Colonic mucosa (tissue), 4 donors: ENCODE data around the gene PDLIM4. TPM values are rescaled to one million over a fixed set of nuclear protein-coding genes. Genes with fewer than 3 reads are reported as not detected.
A peak's percentile ranks its signal among the peaks of the same experiment; 100 is the strongest.

ENCODE experiments used
- DNase-seq: peaks from one replicate; pipeline ENCODE4 v3.0.0-alpha.2; 2020
- H3K27ac ChIP-seq: fragments of 200-600 bp; one replicate; pipeline ENCODE4 v1.8.0; 2021
- H3K27me3 ChIP-seq: fragments of 200-600 bp; one replicate; pipeline ENCODE4 v1.8.0; 2021
- H3K36me3 ChIP-seq: fragments of 200-600 bp; one replicate; pipeline ENCODE4 v1.8.0; 2021
- H3K4me1 ChIP-seq: fragments of 200-600 bp; one replicate; pipeline ENCODE4 v1.8.0; 2021; ENCODE audit warnings: mild to moderate bottlenecking
- H3K4me3 ChIP-seq: fragments of 200-600 bp; one replicate; pipeline ENCODE4 v1.8.0; 2021
- H3K9ac ChIP-seq, 2 donors: one replicate each; pipeline ENCODE4 v1.7.0; 2013; ENCODE audit warnings: control low read depth in 2 of 2, low read depth in 2 of 2, low read length in 2 of 2
- H3K9me3 ChIP-seq: fragments of 200-600 bp; one replicate; pipeline ENCODE4 v1.8.0; 2021
- intact Hi-C: fragments of 100-400 bp; cut with DNase I; formaldehyde crosslinking; loops from one replicate; pipeline ENCODE4 v1.14.1; 2022
- total RNA-seq, 2 donors: library from RNA; stranded (reverse); fragmentation: NEBNext Ultra II Directional in 1 of 2; extraction: Animal tissue kit (Norgen Biotek cat#: 25700) in 1 of 2; gene quantifications; one replicate each; pipeline ENCODE4 v1.2.1, GENCODE V29; 2021
- TF ChIP-seq, protein P1 (sequence below): fragments of 200-600 bp; IDR thresholded peaks from one replicate; pipeline ENCODE4 v1.8.0; 2022; ENCODE audit warnings: antibody characterized with exemption, mild to moderate bottlenecking
- donor health status: healthy.
- donor health status: DM: no; HTN: no; CAD: no.
- donor health status: DM: no; HTN: no; CAD: no.

Gene PDLIM4, protein sequence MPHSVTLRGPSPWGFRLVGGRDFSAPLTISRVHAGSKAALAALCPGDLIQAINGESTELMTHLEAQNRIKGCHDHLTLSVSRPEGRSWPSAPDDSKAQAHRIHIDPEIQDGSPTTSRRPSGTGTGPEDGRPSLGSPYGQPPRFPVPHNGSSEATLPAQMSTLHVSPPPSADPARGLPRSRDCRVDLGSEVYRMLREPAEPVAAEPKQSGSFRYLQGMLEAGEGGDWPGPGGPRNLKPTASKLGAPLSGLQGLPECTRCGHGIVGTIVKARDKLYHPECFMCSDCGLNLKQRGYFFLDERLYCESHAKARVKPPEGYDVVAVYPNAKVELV
- 10 to 100 TPM in 1 of 2 donors, 1 to 10 TPM in 1; 2.3 to 14.3 TPM for total RNA-seq

DNA sequence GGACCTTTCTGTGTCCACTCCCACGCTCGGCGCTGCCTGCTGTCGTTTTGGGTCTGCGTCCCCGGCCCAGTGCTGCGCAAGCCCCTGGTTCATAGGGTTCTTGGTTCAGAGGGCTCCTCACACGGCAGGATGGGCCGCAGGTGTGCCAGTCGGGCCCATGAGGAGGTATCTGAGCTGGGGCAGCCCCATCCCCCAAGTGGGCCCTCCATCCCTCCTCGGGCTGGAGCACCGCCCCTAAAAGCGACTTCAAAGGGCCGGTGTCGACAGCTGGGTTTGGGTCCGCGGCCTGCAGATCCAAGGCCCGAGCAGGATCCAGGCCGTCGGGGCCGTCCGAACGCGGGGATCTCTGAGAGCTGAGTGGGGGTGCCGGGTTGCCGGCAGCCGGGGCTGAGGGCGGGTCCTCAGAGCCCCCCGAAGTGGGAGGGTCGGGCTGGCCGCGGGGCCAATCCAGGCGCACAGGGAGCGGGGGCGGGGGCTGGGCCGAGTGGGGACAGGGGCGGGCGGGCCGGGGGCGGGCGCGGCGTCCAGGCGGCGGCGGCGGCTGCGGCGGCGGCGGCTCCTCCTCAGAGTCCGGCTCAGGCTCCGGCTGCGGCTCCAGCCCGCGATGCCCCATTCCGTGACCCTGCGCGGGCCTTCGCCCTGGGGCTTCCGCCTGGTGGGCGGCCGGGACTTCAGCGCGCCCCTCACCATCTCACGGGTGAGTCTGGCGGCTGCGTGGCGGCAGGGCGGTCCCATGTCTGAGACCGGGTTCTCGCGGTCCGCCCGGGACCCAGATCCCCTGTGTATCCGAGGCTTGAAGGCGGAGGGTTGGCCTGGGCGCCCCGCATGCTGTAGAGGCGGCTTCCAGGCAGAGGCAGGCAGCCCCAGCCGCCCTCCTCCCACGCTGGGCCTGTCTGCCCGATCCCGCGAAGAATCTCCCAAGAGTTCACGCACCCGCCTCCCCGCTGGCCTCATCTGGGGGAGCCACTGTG lies at the start of gene PDLIM4:
PDLIM4 (plus strand) TSS at position 566 of the 971 bp plus-strand sequence; CDS start at position 605, 39 bp downstream.
- DNase-seq = peak; percentile 23
- Histone ChIP-seq H3K9me3 (no peaks in the 10 kb centered on the region), H3K36me3 (no peaks in the 10 kb centered on the region), H3K27me3 (no peaks in the 10 kb centered on the region), H3K4me3 (peak within 1 kb of the TSS; percentile 40), H3K9ac (peak within 1 kb of the TSS; percentile 69 to 73), H3K4me1 (no peaks in the 10 kb centered on the region), H3K27ac (peak within 1 kb of the TSS; percentile 83)
- TF ChIP-seq, protein P1, sequence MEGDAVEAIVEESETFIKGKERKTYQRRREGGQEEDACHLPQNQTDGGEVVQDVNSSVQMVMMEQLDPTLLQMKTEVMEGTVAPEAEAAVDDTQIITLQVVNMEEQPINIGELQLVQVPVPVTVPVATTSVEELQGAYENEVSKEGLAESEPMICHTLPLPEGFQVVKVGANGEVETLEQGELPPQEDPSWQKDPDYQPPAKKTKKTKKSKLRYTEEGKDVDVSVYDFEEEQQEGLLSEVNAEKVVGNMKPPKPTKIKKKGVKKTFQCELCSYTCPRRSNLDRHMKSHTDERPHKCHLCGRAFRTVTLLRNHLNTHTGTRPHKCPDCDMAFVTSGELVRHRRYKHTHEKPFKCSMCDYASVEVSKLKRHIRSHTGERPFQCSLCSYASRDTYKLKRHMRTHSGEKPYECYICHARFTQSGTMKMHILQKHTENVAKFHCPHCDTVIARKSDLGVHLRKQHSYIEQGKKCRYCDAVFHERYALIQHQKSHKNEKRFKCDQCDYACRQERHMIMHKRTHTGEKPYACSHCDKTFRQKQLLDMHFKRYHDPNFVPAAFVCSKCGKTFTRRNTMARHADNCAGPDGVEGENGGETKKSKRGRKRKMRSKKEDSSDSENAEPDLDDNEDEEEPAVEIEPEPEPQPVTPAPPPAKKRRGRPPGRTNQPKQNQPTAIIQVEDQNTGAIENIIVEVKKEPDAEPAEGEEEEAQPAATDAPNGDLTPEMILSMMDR = no peak
- intact Hi-C loops = no loop called here

DNA sequence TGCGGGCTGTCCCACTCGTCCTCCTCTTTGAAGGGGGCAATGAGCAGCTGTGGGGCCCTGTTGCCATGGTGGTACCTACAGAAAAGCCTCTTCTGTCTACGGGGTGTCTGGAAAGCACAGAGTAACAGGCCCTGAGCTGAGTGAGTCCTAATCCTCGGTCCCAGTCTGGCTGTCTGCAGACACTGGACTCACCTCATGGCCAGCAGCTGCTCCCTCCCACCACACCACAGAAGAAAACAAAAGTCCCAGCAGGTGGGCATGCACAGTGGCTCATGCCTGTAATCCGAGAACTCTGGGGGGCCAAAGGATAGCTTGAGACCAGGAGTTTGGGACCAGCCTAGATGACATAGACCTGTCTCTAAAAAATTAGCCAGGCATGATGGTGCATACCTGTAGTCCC lies 49.7 kb upstream of the PDLIM4 start:
- no peak for DNase-seq
- H3K4me3 ChIP-seq = no peak overlapping the region
- TF ChIP-seq, protein P1 = no peak
- no peaks in the 10 kb centered on the region for H3K27me3 ChIP-seq
- no peak overlapping the region for H3K9ac ChIP-seq
- intact Hi-C loops = no loop called here
- H3K36me3 ChIP-seq = no peaks in the 10 kb centered on the region
- H3K27ac ChIP-seq = no peak overlapping the region
- no peaks in the 10 kb centered on the region for H3K4me1 ChIP-seq
- no peaks in the 10 kb centered on the region for H3K9me3 ChIP-seq

DNA sequence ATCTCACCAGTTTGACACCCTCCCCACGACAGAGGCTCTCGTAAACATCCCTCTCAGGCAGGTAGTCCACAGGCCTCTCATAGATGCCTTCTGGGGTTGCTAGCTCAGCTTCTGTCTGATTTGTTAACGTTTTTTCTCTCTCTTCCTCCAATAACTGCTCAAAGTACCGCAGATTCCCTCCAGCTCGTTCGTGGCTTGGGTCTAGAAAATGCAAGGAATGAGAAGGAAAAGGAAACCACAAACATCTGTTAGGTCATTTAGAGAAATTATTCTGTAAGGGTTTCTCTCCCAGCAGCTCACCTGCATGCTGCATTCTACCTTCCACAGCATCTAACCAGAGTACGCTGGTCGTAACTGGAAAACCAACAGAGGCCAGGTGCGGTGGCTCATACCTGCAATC lies 48.4 kb upstream of the PDLIM4 start:
- Histone ChIP-seq H3K27ac (no peak overlapping the region), H3K36me3 (no peaks in the 10 kb centered on the region), H3K9ac (no peak overlapping the region), H3K4me1 (no peaks in the 10 kb centered on the region), H3K4me3 (no peak overlapping the region), H3K27me3 (no peaks in the 10 kb centered on the region), H3K9me3 (no peaks in the 10 kb centered on the region)
- intact Hi-C loops = no loop called here
- DNase-seq = no peak
- TF ChIP-seq, protein P1 = no peak

DNA sequence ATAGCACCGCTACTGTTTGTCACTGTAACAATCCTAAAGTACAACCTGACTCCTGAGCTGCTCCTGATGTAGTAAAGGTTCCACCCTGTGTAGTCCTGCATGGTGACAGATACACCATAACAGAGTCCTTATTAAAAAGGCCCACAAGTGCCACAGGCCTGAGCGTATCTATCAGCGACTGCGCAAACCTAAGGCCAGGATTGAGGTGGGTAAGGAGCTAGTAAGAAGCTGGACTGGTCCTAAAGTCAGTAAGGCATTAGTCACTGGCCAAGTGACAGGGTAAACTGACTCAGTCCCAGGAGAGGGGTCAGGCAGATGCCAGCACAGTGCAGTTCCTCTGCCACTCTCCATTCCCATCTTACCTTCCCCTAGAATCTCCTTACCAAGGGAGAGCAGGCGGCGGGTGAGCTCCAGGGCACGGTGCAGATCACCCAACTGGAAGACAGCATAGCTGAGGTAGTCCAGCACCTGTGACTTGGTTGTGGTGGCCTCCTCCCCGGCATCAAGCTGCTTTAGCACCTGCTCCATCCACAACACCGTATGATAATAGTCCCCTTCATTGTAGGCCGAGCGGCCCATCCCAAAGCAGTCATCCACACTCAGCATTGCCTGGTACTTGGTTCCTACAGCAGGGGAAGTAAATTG lies 47.5 kb upstream of the PDLIM4 start:
- intact Hi-C loops = no loop called here
- no peaks in the 10 kb centered on the region for H3K9me3 ChIP-seq
- TF ChIP-seq, protein P1 = no peak
- H3K4me1 ChIP-seq = no peaks in the 10 kb centered on the region
- no peak overlapping the region for H3K27ac ChIP-seq
- H3K27me3 ChIP-seq = no peaks in the 10 kb centered on the region
- no peak for DNase-seq
- H3K4me3 ChIP-seq = no peak overlapping the region
- H3K36me3 ChIP-seq = no peaks in the 10 kb centered on the region
- no peak overlapping the region for H3K9ac ChIP-seq

DNA sequence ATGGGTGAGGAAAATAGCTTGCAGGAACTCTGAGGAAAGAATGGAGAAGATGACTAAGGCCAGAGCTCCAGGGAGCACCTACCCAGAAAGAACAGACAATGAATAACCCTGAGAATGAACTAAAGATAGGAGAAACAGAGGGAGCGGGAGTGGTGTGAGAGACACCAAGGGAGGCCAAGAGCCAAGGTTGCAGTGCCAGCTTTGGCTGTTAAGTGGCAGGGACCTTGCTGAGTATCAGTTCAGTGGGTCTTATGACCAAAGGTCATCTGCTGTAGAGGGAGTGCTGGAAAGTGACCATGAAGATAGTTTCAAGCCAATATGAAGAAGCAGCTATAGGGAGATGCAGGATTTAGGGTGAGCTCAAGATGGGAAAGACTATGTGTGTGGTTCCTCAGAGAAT lies 46.6 kb upstream of the PDLIM4 start:
- Histone ChIP-seq H3K36me3 (no peaks in the 10 kb centered on the region), H3K9ac (no peak overlapping the region), H3K4me1 (no peaks in the 10 kb centered on the region), H3K9me3 (no peaks in the 10 kb centered on the region), H3K27ac (no peak overlapping the region), H3K27me3 (no peaks in the 10 kb centered on the region), H3K4me3 (no peak overlapping the region)
- DNase-seq = no peak
- TF ChIP-seq, protein P1 = no peak
- intact Hi-C loops = no loop called here
